Stimulated activated naive CD8-positive, alpha-beta T cell treated with anti-CD3 and anti-CD28 coated beads, Interleukin-15, Interleukin-2, amounts not matched to agents 100 U/mL and 50 U/mL, for 24 hours (primary cell): ENCODE measurements around the gene XBP1.
"Not testable (repeated sequence)": the region's sequence is repeated elsewhere in the genome, so short reads cannot be mapped to it uniquely, and the experiment has no call there.

ENCODE experiments used
- ATAC-seq: fragments of 150-1000 bp; cut with Tn5 transposase; one replicate; pipeline ENCODE4 v1.10.0; 2021
- DNase-seq: peaks from one replicate; pipeline ENCODE4 v3.0.0; 2021

XBP1 gene

DNA sequence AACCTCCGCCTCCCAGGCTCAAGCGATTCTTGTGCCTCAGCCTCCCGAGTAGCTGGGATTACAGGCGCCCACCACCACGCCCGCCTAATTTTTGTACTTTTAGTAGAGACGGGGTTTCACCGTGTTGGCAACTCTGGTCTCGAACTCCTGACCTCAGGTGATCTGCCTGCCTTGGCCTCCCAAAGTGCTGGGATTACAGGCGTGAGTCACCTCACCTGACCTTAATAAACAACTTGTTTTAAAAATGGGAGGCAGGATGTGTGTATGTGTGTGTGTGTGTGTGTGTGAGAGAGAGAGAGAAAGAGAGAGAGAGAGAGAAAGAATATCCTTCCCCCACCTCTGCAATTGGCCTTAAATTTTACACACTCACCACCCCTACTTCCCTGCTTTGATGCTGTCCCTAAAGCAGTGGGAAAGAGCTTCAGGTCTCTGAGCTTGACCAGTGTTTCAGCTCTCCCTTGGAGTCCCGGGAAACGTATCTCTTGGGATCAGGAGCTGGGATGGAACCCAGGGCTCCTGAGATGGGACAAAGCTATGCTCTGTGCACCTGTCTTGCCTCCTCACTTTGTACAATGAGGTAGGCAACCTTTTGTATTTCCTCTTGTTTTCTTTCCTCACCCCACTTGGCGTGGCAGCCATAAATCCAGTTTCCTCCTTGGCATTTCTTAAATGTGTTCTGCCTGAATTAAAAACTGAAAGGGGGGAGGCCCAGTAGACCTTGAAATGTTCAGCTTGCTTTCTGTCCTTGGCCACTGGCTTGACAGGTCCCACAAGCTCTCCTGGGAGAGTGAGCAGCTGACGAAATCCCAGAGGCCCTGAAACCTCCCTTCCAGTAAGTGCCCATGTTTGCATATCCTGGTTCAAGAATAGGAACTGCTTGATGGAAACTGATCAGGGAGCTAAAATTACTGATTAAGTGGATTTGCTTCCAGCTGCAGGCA is 17.8 kb upstream of the XBP1 start:
- ATAC-seq (no peak), DNase-seq (no peak)

DNA sequence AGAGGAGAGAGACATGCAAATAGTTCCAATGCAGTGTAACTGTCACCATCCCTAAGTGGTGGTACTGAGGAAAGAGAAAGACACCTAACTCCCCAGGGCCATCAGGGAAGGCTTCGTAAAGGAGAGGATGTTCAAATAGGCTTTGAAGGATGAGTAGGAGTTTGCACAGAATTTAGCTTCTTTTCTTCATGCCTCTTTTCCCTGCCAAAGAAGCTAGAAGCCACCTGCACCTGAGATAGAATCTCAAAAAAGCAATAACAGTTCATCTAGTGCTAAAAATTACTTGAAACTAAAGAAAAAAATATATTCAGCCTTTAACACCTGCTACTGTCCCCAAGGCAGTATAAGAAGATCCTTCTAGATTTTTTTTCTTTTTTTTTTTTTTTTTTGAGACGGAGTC is 16.7 kb upstream of the XBP1 start:
- ATAC-seq (no peak), DNase-seq (no peak)

DNA sequence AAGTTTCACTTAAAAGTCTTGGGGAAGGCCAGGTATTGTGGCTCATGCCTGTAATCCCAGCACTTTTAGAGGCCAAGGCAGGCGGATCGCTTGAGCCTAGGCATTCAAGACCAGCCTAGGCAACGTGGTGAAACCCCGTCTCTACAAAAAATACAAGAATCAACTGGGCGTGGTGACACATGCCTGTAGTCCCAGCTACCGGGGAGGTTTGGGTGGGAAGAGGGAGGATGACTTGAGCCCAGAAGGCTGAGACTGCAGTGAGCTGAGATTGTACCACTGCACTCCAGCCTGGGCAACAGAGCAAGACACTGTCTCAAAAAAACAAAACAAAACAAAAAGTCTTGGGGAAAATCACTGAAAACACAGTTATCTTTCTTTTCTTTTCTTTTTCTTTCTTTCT is 15.4 kb upstream of the XBP1 start:
- no peak for ATAC-seq

GRCh38 chr22:28815111-28815510 is 14.7 kb upstream of the XBP1 start:
- no peak for ATAC-seq
- DNase-seq: no peak

More for the DNA sequence above, 15.4 kb upstream of the XBP1 start:
- DNase-seq: no peak

DNA sequence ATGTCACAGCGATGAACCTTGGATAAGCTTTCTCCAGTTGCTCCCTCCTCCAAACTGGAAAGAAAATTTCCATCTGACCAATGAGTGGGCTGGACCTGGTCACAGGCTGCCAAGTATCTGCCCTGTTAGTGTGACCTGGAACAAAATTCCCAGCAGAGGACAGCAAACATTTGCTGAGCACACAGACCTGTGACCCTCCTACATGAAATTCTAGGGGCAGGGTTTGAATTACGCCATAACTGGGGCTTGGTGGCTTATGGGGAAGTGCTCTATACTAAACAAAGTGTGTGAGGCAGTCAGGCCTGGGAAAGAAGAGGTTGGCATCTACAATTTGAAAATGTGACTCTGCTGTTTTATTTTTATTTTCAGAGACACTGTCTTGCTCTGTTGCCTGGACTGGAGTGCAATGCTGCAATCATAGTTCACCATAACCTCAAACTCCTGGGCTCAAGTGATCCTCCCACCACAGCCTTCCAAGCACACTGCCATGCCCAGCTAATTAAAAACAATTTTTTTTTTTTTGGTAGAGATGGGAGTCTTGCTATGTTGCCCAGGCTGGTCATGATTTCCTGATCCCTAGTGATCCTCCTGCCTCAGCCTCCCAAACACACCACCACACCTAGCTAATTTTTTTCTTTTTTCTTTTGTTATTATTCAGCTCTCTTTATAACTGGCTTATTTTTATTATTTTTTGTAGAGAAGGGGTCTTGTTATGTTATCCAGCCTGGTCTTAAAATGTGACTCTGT is 13.6 kb upstream of the XBP1 start:
- ATAC-seq (no peak), DNase-seq (no peak)

GRCh38 chr22:28812516-28812915 is 12.1 kb upstream of the XBP1 start:
- no peak for ATAC-seq
- no peak for DNase-seq

DNA sequence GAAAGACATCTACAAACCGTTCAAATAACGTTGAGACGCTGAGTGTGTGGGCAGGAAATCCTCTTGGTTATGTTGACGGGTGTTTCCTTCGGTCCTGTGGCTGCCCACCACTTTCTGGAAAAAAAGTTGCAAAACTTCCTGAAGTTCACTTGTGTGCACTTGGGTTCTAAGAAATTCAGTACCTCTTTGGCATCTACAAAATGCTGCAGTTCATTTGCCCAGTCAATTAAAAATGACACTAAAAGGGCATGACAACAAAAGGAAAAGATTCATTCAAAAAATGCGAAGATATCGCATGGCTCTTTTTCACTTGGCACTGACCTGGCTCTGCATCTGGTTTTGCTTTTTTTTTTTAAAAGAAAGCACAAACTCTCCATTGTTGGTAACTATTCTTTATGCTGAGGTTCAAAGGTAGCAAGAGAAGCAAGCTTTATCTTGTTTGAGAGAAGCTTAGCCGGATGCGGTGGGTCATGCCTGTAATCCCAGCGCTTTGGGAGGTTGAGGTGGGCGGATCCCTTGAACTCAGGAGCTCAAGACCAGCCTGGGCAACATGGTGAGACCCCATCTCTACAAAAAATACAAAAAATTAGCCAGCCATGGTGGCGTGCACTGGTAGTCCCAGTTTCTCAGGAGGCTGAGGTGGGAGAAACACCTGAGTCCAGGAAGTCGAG is 10.6 kb upstream of the XBP1 start:
- DNase-seq: peak; percentile 43

GRCh38 chr22:28808716-28809355 is 8.5 kb upstream of the XBP1 start:
- ATAC-seq (no peak), DNase-seq (no peak)

More for the DNA sequence above, 10.6 kb upstream of the XBP1 start:
- peak; percentile 17 for ATAC-seq

DNA sequence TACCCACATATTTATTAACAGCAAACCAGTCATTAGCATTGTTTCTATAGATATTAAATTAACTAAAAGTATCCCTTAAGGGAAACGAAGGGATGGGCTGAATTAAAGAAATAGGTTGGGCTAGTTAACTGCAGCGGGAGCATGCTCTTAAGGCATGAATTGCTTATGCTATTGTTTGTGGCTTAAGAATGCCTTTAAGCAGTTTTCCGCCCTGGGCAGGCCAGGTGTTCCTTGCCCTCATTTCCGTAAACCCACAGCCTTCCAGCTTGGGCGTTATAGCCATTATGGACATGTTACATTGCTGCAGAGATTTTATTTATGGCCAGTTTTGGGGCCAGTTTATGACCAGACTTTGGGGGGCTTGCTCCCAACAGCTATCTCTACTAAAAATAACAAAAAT is 5.1 kb upstream of the XBP1 start:
- DNase-seq, ATAC-seq: not testable (repeated sequence)

- DNase-seq: no peak
These were observed 2.3 kb upstream of the XBP1 start for GRCh38 chr22:28802595-28803123.

GRCh38 chr22:28801845-28802594 is 1.7 kb upstream of the XBP1 start:
- no peak for ATAC-seq
- DNase-seq: peak; percentile 21

More at GRCh38 chr22:28802595-28803123, 2.3 kb upstream of the XBP1 start:
- ATAC-seq: no peak

DNA sequence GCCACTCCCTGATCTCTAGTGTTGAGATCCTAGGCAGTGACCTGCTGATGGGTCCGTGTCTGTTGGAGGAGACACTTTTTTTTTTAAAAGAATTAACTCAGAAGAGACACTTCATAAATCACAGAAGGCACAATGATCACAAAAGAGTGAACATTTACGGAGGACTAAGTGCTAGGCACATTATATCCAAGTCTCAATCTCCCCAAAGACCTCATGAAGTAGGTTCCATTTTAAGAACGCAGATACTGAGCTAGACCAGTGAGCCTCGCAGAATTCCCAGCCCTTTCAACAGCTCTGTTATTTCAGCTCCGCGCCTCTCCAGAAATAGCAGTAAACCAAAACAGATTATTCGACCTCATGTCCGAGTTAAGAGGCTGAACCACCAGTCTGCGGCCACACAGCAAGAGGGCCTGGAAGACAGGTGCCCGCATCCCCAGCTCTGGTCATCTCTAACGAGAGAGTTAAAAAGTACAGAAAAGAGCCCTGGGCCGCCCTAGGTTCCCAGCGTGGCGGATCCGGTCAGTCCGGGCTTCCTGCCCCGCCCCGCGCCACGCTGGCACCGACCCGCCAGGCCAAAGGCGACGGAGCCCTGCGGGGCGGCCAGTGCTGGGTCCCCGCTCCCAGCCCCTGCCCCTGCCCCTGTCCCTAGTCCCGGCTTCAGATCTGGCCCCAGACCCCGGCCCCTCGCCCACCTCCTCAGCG is 612 bp downstream of the XBP1 start:
- peak; percentile 41 for ATAC-seq
- peak; percentile 53 for DNase-seq

GRCh38 chr22:28798810-28799605 is 1.4 kb downstream of the XBP1 start:
- ATAC-seq: peak; percentile 44
- DNase-seq: peak; percentile 31

DNA sequence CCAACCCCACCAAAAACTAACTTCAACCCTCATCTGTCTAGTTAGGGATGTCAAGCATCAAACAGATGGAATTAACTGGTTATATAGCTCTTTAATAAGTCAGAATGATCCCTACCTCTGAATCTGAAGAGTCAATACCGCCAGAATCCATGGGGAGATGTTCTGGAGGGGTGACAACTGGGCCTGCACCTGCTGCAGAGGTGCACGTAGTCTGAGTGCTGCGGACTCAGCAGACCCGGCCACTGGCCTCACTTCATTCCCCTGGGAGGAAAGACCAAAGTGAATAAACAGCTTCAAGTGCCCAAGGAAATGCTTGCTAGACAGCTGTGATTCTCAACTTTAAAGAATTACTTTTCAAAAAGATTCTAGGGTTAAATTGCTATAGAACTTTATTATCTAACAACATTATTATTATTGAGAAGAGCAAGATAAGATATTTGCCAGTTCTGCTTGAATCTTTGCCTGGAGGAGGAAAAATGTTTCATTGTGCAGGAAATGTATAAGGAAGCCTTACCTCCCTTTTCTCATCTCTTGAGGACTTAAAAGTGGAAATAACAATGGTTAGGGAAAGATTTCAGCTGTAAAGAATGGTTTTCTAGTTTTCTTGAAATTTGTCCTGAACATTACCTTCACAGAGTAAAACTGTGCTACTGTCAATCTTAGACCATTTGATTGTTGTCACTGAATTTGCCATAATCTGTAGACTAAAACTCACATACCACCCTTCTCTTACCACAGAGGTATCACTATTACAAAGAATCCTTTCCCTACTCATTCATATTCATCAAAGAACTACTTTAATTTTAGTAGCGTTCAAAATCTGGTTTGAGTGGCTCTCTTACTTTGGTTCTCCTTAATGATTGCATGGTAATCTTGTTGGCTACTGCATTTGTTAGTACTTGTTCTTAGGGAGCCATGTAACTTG is 4.2 kb downstream of the XBP1 start:
- DNase-seq: no peak
- no peak for ATAC-seq

DNA sequence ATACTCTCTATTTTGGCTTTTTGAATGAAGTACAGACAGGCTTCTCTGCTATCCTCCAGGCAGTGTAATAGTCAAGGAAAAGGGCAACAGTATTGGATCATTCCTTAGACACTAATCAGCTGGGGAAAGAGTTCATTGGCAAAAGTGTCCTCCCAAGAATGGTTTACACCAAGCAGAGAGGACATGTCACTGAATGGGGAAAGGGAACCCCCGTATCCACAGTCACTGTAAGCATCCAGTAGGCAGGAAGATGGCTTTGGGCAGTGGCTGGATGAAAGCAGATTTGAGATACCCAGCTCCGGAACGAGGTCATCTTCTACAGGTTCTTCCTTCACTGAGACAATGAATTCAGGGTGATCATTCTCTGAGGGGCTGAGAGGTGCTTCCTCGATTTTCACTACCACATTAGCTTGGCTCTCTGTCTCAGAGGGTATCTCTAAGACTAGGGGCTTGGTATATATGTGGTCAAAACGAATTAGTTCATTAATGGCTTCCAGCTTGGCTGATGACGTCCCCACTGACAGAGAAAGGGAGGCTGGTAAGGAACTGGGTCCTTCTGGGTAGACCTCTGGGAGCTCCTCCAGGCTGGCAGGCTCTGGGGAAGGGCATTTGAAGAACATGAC is 5.2 kb downstream of the XBP1 start:
- DNase-seq (no peak), ATAC-seq (no peak)

- ATAC-seq: no peak
- no peak for DNase-seq
These were observed 6.3 kb downstream of the XBP1 start for GRCh38 chr22:28793976-28794584.
